DMS 273 (cell line): Measurements from ENCODE around the gene PNMA1.

ENCODE experiments used
- DNase-seq: peaks from one replicate; lab custom pipeline; 2025; ENCODE audit not compliant: unreplicated experiment; lab: John Stamatoyannopoulos, UW

The PNMA1 gene

GRCh38 chr14:73678698-73679097 is 35.5 kb downstream of the PNMA1 start:
- DNase-seq, result no peak

GRCh38 chr14:73674986-73675385 is 39.2 kb downstream of the PNMA1 start:
- no peak for DNase-seq

GRCh38 chr14:73667854-73668253 is 46.3 kb downstream of the PNMA1 start:
- no peak for DNase-seq

GRCh38 chr14:73666583-73666982 is 47.6 kb downstream of the PNMA1 start:
- no peak for DNase-seq

GRCh38 chr14:73665130-73665529 is 49.1 kb downstream of the PNMA1 start:
- DNase-seq, result no peak

GRCh38 chr14:73663548-73664212 is 50.5 kb downstream of the PNMA1 start:
- DNase-seq, result no peak

GRCh38 chr14:73662487-73662943 is 51.7 kb downstream of the PNMA1 start:
- peak; percentile 71 for DNase-seq

- peak; percentile 48 for DNase-seq
These were observed 52.3 kb downstream of the PNMA1 start for GRCh38 chr14:73661872-73662271.
